ENCODE results near the gene C5orf58. TPM values are rescaled to one million over a fixed set of nuclear protein-coding genes. Genes with fewer than 3 reads are reported as not detected.

The C5orf58 gene
- total RNA-seq, 6 experiments from 2014 or later: not detected

DNA sequence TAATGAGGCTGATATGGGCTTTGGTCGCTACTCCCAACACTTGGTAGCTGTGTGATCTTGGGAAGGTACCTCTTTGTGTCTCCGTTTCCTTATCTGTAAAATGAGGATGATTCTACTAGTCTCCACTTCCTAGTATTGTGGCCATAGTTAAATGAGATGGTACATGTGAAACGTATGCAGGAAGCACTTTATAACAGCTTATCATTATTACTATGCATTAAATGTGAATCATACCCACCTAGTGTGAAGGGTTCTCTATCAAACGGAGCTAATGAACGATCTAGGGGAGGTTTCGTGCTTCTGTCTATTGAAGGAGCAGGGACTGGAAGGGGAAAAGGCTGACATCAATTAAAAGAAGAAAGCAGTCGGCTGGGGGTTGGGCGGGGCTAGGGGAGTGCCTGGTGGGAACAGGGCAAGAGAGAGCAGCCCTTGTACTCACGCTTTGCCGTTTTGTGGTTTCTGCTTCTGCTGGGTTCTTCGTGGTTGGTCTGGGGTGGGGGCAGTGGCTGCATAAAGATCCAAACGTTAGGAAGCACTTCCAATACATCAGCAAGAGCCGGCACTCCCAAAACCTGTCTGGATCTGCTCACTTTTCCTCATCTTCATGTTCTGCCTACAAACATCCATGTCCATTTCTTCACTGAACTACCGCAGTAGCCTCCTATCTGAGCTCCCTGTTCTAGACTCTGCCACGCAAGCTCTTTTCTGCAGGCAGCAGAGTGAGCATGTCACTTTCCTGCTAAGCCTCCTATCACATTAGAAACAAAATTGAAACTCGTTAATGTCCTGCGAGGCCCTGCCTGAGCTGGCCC lies 34.0 kb downstream of the C5orf58 start:
- Mint-ChIP-seq H3K4me1 (ENCODE audit: low read depth) (no peaks in the 10 kb centered on the region), H3K4me3 (no peak overlapping the region), H3K27ac (no peak overlapping the region), H3K36me3 (ENCODE audit: low read depth) (no peaks in the 10 kb centered on the region), H3K9me3 (no peaks in the 10 kb centered on the region), H3K27me3 (ENCODE audit: insufficient read depth) (peaks cover 13% of the 10 kb centered on the region)
- TF ChIP-seq, protein P1, sequence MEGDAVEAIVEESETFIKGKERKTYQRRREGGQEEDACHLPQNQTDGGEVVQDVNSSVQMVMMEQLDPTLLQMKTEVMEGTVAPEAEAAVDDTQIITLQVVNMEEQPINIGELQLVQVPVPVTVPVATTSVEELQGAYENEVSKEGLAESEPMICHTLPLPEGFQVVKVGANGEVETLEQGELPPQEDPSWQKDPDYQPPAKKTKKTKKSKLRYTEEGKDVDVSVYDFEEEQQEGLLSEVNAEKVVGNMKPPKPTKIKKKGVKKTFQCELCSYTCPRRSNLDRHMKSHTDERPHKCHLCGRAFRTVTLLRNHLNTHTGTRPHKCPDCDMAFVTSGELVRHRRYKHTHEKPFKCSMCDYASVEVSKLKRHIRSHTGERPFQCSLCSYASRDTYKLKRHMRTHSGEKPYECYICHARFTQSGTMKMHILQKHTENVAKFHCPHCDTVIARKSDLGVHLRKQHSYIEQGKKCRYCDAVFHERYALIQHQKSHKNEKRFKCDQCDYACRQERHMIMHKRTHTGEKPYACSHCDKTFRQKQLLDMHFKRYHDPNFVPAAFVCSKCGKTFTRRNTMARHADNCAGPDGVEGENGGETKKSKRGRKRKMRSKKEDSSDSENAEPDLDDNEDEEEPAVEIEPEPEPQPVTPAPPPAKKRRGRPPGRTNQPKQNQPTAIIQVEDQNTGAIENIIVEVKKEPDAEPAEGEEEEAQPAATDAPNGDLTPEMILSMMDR (IDR thresholded peaks at IDR 0.05): no peak
- DNase-seq: no peak

DNA sequence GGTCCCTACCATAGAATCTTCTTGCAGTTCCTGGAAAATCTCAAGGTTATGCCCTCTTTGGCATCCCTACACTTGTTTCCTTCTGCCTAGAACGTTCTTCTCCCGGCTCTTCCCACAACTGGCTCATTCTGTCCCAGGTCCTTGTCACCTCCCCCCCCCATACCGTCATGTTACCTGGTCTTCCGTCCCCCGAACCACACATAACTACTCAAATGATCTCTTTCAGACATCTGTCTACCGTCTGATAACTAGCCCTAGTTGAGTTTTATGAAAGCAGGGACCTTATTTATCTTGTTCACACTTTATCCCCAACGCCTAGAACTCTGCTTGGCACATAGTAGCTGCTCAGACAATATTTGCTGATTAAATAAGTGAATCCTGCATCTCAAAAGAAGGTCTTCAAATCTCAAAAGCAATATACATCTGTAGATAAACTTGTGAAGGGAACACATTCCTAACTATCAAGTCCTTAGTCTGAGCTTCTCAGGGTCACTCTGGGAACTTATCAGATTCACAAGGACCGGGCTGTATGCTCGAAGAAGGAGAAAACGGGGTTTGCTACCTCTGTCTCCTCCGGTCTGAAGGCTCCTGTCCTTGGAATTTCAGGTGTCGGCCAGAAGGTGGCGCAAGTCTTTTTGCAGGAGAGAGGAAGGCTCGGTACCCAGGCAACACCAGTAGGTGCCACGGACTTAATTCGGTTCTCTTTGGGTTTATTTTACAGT lies 34.8 kb downstream of the C5orf58 start:
- TF ChIP-seq, protein P1 (IDR thresholded peaks at IDR 0.05): peak; percentile 87
- Mint-ChIP-seq H3K27ac (no peak overlapping the region), H3K27me3 (ENCODE audit: insufficient read depth) (peaks cover 13% of the 10 kb centered on the region), H3K4me3 (peak overlapping the region; percentile 61), H3K9me3 (no peaks in the 10 kb centered on the region), H3K36me3 (ENCODE audit: low read depth) (no peaks in the 10 kb centered on the region), H3K4me1 (ENCODE audit: low read depth) (no peaks in the 10 kb centered on the region)
- DNase-seq: peak; percentile 52

DNA sequence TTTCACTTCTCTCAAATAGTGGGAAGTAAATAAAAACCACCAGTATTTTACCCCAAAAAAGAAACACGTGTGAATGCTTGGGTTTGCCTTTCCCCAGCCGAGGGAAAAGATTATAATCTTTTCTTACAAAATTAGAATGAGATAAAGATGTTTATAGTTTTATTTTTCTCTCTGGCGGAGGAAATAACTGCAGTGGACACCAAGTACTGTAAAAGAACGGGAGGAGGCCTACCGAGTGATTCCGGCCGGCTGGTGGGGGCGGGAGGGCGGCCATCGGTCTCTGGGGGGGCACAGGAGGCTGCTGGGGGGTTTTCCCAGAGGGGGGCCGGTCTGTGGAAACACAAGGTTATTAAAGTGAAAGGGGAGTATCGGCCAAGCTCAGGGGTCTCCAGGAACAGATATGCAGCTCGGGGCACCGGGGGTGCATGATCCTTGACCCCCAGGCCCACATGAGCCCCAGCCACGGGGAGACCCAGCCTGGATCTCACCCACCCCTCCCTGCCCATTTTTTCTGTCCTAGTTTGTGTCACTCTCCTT lies 35.4 kb downstream of the C5orf58 start:
- H3K27me3 Mint-ChIP-seq (ENCODE audit: insufficient read depth): peaks cover 8% of the 10 kb centered on the region
- H3K27ac Mint-ChIP-seq: no peak overlapping the region

DNA sequence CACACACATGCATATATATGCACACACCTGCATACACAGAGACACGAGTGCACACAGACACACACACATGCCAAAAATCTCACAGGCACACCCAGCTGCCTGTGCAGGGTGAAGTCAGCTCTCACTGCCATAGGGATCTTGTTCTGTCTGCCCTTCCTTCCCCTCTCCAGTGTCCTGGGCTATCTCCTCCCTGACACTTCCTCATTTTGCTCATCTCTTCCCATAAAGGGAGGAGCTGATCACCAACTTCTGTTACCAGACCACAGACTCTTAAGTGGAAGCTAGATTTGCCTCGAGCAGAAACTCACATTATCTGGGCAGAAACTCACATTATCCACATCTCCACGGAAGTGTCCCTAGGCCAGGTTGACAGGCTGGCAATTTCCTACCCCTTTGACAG lies 36.1 kb downstream of the C5orf58 start:
- TF ChIP-seq, protein P1 (IDR thresholded peaks at IDR 0.05): no peak
- DNase-seq: no peak
- Mint-ChIP-seq H3K4me3 (no peak overlapping the region), H3K9me3 (no peaks in the 10 kb centered on the region), H3K36me3 (ENCODE audit: low read depth) (no peaks in the 10 kb centered on the region), H3K27me3 (ENCODE audit: insufficient read depth) (peaks cover 8% of the 10 kb centered on the region), H3K27ac (no peak overlapping the region), H3K4me1 (ENCODE audit: low read depth) (no peaks in the 10 kb centered on the region)

More for the DNA sequence above, 35.4 kb downstream of the C5orf58 start:
- Mint-ChIP-seq H3K9me3 (no peaks in the 10 kb centered on the region), H3K36me3 (ENCODE audit: low read depth) (no peaks in the 10 kb centered on the region), H3K4me3 (peak overlapping the region; percentile 61), H3K4me1 (ENCODE audit: low read depth) (no peaks in the 10 kb centered on the region)
- TF ChIP-seq, protein P1 (IDR thresholded peaks at IDR 0.05): peak; percentile 58
- no peak for DNase-seq

DNA sequence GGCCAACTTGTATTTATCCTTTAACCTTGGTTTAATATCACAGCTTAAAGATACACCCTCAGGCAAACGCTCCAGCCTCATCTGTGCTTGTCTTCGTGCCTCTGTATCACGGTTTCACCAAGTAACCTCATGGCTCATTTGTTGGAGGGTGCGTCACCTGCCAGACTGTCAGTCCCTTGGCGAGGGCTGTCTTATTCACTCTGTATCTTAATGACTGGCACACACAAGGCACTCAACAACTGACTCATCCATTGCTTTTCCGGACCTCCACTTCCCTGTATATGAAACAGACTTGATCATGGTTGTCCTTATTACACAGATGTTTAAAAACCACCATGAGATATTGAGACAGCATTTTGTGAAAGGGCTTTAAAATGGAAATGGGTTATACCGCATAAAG lies 36.8 kb downstream of the C5orf58 start:
- no peaks in the 10 kb centered on the region for H3K4me1 Mint-ChIP-seq (ENCODE audit: low read depth)
- H3K9me3 Mint-ChIP-seq: no peaks in the 10 kb centered on the region
- DNase-seq: no peak
- H3K27me3 Mint-ChIP-seq (ENCODE audit: insufficient read depth): peaks cover 8% of the 10 kb centered on the region
- H3K4me3 Mint-ChIP-seq: no peak overlapping the region
- H3K27ac Mint-ChIP-seq: no peak overlapping the region
- TF ChIP-seq, protein P1 (IDR thresholded peaks at IDR 0.05): no peak
- H3K36me3 Mint-ChIP-seq (ENCODE audit: low read depth): no peaks in the 10 kb centered on the region
